GM10266 (cell line): ENCODE measurements around the gene PCDHGA10.
"Not testable (repeated sequence)": the region's sequence is repeated elsewhere in the genome, so short reads cannot be mapped to it uniquely, and the experiment has no call there.

Experiments used
- DNase-seq: peaks from one replicate; pipeline ENCODE4 v3.0.0; 2012; ENCODE audit errors: extremely low spot score
- CTCF ChIP-seq: IDR thresholded peaks from 2 replicates; pipeline ENCODE4 v1.5.1; 2012; ENCODE audit warnings: mild to moderate bottlenecking, low read depth; ENCODE audit not compliant: control insufficient read depth, insufficient read depth; ENCODE audit errors: missing control alignments

The PCDHGA10 gene

GRCh38 chr5:141374627-141375026 lies 38.2 kb upstream of the PCDHGA10 start:
- no peak for DNase-seq
- no peak for TF ChIP-seq CTCF

- DNase-seq, result not testable (repeated sequence)
Measured at GRCh38 chr5:141375444-141376155, 37.2 kb upstream of the PCDHGA10 start.

GRCh38 chr5:141382469-141383294 lies 30.1 kb upstream of the PCDHGA10 start, which contains the start of gene PCDHGA7:
Gene PCDHGA7 (plus strand): TSS chr5:141382742. CDS start chr5:141382900, 158 bp downstream.
- no peak for TF ChIP-seq CTCF
- DNase-seq, result no peak

- no peak for TF ChIP-seq CTCF
- DNase-seq, result no peak
Measured at GRCh38 chr5:141383345-141383744, 29.4 kb upstream of the PCDHGA10 start.

GRCh38 chr5:141384471-141385267 lies 28.1 kb upstream of the PCDHGA10 start:
- no peak for TF ChIP-seq CTCF
- DNase-seq, result no peak

- not testable (repeated sequence) for DNase-seq
Measured at GRCh38 chr5:141387557-141388311, 25.1 kb upstream of the PCDHGA10 start, which contains the start of gene PCDHGB4. Gene PCDHGB4 (plus strand): TSS chr5:141387698. CDS start chr5:141387885, 187 bp downstream.

- no peak for TF ChIP-seq CTCF
- DNase-seq, result no peak
Measured at GRCh38 chr5:141388661-141389060, 24.1 kb upstream of the PCDHGA10 start.
